Adrenal gland (tissue), 5 donors: ENCODE data around the gene KCNMB4.

ENCODE experiments used
- CTCF ChIP-seq, 6 experiments: fragments of 450-650 bp in 4 of 6; fragments of 200-600 bp in 2 of 6; sonication (generic) in 1 of 6; IDR thresholded peaks; 1 replicate in 5 of 6; 2 replicates in 1 of 6; pipeline versions ENCODE4 v1.5.1 to v1.8.0; 2016 to 2021; ENCODE audit warnings: antibody characterized with exemption in 6 of 6, mild to moderate bottlenecking in 2 of 6, moderate library complexity in 1 of 6
- POLR2A ChIP-seq, 2 donors: fragments of 450-650 bp; IDR thresholded peaks; one replicate each; pipeline ENCODE4 v1.6.1; 2017; ENCODE audit warnings: antibody characterized with exemption in 2 of 2, mild to moderate bottlenecking in 2 of 2, moderate library complexity in 1 of 2
- donor health status: DM: no; HTN: no; CAD: no.

GRCh38 chr12:70456953-70457352 lies 90.9 kb downstream of the KCNMB4 start:
- TF ChIP-seq CTCF (IDR thresholded peaks at IDR 0.05) (no peak), POLR2A (IDR thresholded peaks at IDR 0.05) (no peak)
